ENCODE measurements around the gene AQP10. TPM values are rescaled to one million over a fixed set of nuclear protein-coding genes. Genes with fewer than 3 reads are reported as not detected.
A peak's percentile ranks its signal among the peaks of the same experiment; 100 is the strongest.
"Not testable (repeated sequence)": the region's sequence is repeated elsewhere in the genome, so short reads cannot be mapped to it uniquely, and the experiment has no call there.

Gene AQP10
- total and polyA plus RNA-seq, 12 donors = 0.12 to 1.5 (median 0.42) TPM; not detected in 4

DNA sequence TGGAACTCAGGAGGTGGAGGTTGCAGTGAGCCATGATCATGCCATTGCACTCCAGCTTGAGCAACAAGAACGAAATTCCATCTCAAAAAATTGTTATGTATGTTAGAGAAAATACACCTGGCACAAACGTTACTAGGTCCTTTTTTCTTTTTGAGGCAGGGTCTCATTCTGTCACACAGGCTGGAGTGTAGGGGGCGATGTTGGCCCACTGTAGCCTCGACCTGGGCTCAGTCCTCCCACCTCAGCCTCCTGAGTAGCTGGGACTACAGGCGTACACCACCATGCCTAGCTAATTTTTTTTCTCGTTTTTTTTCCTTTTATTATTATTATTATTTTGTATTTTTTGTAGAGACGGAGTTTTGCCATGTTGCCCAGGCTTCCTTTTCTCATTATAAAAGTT is 44.1 kb upstream of the AQP10 start:
- peaks cover 2 to 18% (median 12%) of the 10 kb centered on the region in 9 donors for H3K4me1 ChIP-seq
- no peak for DNase-seq
- no peaks in the 10 kb centered on the region for H3K27me3 ChIP-seq
- ATAC-seq = no peak
- intact Hi-C loops (cut with DNase I) = loop anchor here in 1 of 10 donors (10.0 kb wide), 1 partner anchor 282 kb away; the partner anchor contains the start of gene RPS27
- peak in 7 of 9 donors; percentile 11 to 35 (median 20) for TF ChIP-seq CTCF (IDR thresholded peaks at IDR 0.05)
- peaks cover 0 to 46% (median 20%) of the 10 kb centered on the region in 9 donors for H3K36me3 ChIP-seq
- H3K9me3 ChIP-seq = no peaks in the 10 kb centered on the region
- no peak overlapping the region for H3K27ac ChIP-seq
- H3K4me3 ChIP-seq = no peak overlapping the region
- WGBS, 2 donors = 87 to 89% methylated on average over 7 of the region's 7 CpGs

GRCh38 chr1:154287591-154287990 is 33.3 kb upstream of the AQP10 start:
- DNase-seq; H3K27me3 ChIP-seq; H3K27ac ChIP-seq; intact Hi-C loops (cut with DNase I); H3K36me3 ChIP-seq; H3K4me3 ChIP-seq; H3K9me3 ChIP-seq; ATAC-seq; H3K4me1 ChIP-seq: not testable (repeated sequence)
- WGBS, 2 donors = 92 to 97% methylated on average over 18 of the region's 30 CpGs

- 69 to 71% methylated on average over 3 of the region's 3 CpGs for WGBS, 2 donors
- Histone ChIP-seq H3K4me3 (no peak overlapping the region), H3K27ac (no peak overlapping the region), H3K4me1 (no peaks in the 10 kb centered on the region), H3K36me3 (no peaks in the 10 kb centered on the region), H3K27me3 (no peaks in the 10 kb centered on the region), H3K9me3 (peaks cover 0 to 2% (median 0%) of the 10 kb centered on the region in 11 donors)
- ATAC-seq (no peak), DNase-seq (no peak)
- TF ChIP-seq CTCF (IDR thresholded peaks at IDR 0.05) = no peak
- intact Hi-C loops (cut with DNase I) = no loop called here
Measured at GRCh38 chr1:154288661-154289060, 32.2 kb upstream of the AQP10 start.

GRCh38 chr1:154290921-154291320 is 30.0 kb upstream of the AQP10 start:
- no peak for TF ChIP-seq CTCF (IDR thresholded peaks at IDR 0.05)
- Histone ChIP-seq H3K36me3 (no peaks in the 10 kb centered on the region), H3K4me1 (no peaks in the 10 kb centered on the region), H3K27me3 (no peaks in the 10 kb centered on the region), H3K27ac (no peak overlapping the region), H3K9me3 (peaks cover 0 to 23% (median 15%) of the 10 kb centered on the region in 11 donors), H3K4me3 (no peak overlapping the region)
- WGBS, 2 donors = 71 to 84% methylated on average over 1 of the region's 1 CpG
- intact Hi-C loops (cut with DNase I) = no loop called here
- DNase-seq (no peak), ATAC-seq (no peak)

DNA sequence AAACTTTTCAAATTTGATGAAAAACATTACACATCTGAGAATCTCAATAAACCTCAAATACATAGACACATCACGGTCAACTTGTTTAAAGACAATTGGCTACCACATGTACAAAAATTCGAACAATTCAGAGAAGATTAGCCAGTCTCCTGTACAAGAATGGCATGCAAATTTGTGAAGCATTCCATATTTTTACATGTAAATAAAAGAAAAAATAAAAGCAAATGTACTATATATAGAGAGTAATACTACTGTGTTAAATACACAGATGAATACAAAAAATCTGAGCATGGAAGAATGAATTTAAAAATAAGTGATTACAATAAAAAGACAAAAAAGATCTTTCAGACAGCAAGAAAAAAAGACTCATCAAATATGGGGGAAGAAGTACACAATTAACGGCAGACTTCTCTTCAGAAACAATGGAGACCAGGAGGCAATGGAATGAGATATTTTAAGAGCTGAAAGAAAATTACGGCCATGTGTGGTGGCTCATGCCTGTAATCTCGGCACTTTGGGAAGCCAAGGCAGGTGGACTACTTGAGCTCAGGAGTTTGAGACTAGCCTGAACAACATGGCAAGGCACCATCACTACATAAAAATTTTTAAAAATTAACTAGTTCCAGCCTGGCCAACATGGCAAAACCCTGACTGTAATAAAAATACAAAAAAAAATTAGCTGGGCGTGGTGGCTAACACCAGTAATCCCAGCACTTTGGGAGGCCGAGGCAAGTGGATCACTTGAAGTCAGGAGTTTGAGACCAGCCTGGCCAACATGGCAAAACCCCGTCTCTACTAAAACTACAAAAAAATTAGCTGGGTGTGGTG is 25.3 kb upstream of the AQP10 start:
- H3K4me3 ChIP-seq = no peak overlapping the region
- intact Hi-C loops (cut with DNase I) = no loop called here
- DNase-seq (no peak), ATAC-seq (no peak)
- no peaks in the 10 kb centered on the region for H3K27me3 ChIP-seq
- WGBS, 2 donors = 73 to 80% methylated on average over 8 of the region's 8 CpGs
- no peak for TF ChIP-seq CTCF (IDR thresholded peaks at IDR 0.05)
- H3K36me3 ChIP-seq = no peaks in the 10 kb centered on the region
- H3K9me3 ChIP-seq = peaks cover 0 to 37% (median 20%) of the 10 kb centered on the region in 11 donors
- no peaks in the 10 kb centered on the region for H3K4me1 ChIP-seq
- H3K27ac ChIP-seq = no peak overlapping the region
